GM12873 (cell line): ENCODE results near the gene AJUBA.

Source experiments
- TF ChIP-seq, protein P1 (sequence below): IDR thresholded peaks from 2 replicates; pipeline ENCODE4 v1.5.1; 2012; ENCODE audit warnings: low read depth, mild to moderate bottlenecking, moderate library complexity, low read length, control low read depth; ENCODE audit not compliant: insufficient read depth; ENCODE audit errors: missing control alignments

The AJUBA gene

DNA sequence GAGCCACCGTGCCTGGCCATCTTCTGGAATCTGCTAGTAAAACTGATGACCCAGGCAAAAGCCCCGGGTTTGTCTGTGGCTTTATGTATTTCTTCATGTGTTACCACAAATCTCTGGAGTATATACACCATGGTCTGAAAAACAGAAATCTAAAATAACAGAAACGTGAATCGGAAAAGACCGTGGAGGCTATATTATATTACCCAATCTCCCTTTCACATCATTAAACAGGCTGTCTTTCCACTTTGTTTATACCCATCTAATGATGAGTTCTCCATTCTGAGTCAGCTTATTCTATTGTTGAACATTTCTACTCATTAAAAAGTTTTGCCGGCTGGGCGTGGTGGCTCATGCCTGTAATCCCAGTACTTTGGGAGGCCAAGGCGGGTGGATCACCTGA lies 9.5 kb upstream of the AJUBA start:
- TF ChIP-seq, protein P1, sequence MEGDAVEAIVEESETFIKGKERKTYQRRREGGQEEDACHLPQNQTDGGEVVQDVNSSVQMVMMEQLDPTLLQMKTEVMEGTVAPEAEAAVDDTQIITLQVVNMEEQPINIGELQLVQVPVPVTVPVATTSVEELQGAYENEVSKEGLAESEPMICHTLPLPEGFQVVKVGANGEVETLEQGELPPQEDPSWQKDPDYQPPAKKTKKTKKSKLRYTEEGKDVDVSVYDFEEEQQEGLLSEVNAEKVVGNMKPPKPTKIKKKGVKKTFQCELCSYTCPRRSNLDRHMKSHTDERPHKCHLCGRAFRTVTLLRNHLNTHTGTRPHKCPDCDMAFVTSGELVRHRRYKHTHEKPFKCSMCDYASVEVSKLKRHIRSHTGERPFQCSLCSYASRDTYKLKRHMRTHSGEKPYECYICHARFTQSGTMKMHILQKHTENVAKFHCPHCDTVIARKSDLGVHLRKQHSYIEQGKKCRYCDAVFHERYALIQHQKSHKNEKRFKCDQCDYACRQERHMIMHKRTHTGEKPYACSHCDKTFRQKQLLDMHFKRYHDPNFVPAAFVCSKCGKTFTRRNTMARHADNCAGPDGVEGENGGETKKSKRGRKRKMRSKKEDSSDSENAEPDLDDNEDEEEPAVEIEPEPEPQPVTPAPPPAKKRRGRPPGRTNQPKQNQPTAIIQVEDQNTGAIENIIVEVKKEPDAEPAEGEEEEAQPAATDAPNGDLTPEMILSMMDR = no peak

DNA sequence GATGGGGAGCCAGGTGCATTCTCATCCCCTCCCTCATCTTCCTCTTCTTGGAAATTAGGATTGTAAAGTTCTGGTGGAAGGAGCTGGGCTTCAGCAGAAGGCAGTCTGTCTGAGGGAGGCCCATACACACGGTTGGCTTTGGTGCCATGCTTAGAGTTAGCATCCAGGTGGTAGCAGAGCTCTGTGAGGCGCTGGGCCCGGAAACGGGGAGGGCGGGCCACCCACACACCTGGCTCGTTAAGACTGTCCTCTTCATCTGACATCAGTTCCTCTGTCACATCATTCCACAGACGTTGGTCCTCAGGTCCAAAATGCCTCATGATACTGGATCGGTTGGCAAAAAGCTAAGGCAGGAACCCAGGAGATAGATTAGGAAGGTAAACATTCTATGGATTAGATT lies 4.9 kb upstream of the AJUBA start:
- TF ChIP-seq, protein P1 = no peak

DNA sequence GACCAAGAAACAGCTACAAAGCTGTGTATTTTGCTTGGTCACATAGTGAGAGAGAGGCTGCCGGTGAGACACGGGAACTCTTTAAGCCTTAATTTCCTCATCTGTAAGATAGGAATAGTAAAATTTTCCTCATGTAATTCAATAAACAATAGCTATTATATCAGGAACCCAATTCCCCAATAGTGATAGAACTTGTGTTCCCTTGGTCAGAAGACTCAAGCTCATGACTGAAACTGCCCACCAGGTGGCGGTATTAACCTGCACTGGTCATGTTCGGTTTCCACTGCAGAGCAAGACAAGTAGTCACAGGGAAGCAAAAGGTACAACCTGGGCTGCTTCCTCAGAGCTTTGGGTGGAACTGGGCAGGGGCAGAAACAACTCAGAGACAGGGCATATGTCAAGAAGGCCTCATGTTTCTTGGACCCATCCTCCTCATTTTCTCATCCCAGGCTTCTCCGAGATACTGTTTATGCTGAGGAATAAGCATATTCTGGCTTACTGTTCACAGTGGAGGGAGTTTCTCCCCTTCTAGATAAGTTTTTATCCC lies 4.2 kb upstream of the AJUBA start:
- TF ChIP-seq, protein P1 = peak; percentile 92

DNA sequence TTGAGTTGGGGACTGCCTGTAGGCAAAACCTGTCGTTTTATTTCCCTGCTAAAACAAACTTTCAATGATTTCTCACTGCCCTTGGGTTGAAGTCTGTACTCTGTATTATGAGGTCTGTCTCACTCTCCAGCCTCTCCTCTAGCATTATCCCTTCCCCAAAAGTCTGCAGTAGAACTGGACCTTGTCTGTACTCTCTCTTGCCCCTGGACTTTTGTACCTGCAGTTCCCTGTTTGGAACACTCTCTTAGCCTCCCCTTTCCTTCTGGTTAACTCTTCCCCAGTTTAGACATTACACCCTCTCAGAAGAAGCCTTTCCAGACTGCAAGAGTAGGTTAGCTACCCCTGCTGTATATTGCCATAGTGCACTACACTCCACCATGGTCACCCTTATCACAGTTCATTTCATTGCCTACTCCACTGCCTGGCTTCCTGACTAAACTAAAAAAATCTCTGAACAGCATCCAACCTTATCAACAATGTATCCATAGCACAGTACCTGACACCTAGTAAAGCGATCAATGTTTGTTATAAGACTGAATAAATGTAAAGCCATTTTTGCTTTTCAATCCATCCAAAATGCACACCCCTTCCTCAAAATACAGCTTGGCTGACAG lies 3.6 kb upstream of the AJUBA start:
- TF ChIP-seq, protein P1 = no peak

DNA sequence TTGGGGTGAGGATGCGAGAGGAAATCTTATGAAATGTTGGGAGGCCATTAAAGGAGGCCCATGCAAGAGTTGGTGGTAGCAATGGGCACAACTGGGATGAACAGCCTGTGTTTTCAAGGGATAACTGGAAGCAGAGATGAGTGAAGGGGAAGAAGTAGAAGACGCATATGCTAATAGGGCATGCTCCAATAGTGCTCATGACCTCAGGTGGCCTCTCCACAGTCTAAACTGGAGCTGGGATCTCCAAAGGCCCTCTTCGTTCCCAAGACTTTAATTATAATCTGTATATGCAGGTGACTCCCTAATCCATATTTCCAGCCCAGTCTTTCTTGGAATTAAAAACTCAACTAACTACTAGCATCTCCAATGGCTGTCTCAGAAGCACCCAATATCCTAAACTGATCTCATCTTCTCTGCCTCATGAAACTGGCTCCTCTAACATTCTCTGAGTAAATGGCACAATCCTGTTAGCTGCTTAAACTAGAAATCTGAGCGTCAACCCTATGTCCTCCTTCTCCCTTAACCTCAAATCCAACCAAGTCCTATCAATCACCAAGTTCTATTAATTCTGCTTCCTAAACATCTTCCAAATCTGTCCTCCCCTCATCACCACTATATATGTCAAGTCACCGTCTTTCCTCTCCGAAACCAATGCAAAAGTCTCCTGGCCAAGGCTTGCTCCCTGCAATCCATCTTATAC lies 2.8 kb upstream of the AJUBA start:
- TF ChIP-seq, protein P1 = no peak

DNA sequence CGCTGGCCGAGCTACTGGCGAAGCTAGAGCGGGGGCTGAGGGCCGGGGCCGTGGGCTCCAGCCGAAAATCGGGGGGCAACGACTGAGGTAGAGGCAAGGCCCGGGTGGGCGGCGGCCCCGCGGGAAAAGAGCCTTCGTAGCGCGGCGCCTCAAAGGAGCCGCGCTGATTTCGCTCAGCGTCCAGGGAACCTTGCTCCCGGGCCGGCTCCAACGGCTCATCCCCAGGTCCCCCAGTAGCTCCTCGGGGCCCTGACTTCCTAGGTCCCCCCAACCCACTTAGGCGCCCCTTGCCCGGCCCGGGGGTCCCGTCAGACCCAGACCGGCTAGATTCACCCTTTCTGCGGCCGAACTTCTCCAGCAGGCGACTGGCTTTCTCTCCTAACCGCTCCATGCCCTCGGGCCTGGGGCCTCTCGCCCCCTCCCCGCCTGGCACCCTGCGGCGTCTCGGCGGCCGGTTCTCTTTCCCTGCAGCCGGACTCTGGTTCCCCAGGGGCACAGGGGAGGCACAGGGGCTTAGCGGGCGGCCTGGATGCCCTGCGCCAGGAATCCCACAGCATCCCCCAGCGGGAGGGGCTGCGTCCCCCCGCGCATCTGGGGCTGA lies 375 bp downstream of the AJUBA start:
- TF ChIP-seq, protein P1 = no peak
